ENCODE data around the gene CHP1. TPM values are rescaled to one million over a fixed set of nuclear protein-coding genes. Genes with fewer than 3 reads are reported as not detected.
A peak's percentile ranks its signal among the peaks of the same experiment; 100 is the strongest.
"Not testable (repeated sequence)": the region's sequence is repeated elsewhere in the genome, so short reads cannot be mapped to it uniquely, and the experiment has no call there.

CHP1 gene
- polyA plus RNA-seq, 2 of the 4 experiments (the other 2 are of a cell fraction) = 115 to 138 TPM

DNA sequence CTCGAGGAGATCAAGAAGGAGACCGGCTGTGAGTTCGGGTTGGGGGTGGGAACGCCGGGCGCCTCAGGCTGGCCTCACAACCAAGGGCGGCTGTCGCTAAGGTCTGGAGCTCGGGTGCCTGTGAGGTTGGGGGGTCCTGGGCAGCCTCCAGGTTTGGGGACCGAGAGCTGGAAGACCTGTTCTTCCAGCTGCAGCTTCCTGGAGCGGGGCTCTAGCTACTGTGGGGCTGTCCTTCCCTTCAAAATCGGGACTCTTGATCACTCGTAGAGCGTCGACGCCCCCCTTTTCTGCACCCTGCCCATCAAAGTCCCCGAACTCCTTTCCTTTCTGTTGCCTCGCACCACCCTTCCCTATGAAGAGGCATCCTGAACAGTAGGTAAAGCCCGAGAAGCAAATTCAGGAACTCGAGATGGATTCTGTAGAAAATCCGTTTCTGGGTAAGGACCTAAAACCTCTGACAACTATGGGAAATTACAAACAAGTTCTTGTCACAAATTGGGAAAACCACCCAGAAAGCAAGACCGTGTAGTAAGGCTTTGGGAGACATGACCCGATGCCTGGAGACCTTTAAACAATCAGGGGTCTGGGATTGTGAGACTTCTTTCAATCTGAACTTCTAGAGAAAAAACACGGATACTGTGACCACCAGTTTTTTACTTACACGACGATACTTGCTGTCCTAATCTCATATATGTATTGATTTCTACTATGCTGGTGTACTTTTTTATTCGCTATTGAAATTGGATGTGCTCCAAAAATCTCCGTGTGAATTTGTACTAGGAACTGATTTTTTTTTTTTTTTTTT is 556 bp downstream of the CHP1 start:
- ChIA-PET CTCF (interaction anchor here (0.6 to 2.5 kb wide), 18 partner anchors 7 to 328 kb away, joined by 3 to 15 read pairs (median 4); partner anchors contain the start of genes NUSAP1 and OIP5), POLR2A (interaction anchor here (0.6 to 1.5 kb wide), 9 partner anchors 18 to 279 kb away, joined by 3 to 8 read pairs (median 4); partner anchors contain the start of genes CHAC1, INO80, NUSAP1 and OIP5)
- DNase-seq (ENCODE audit: low read depth in 1 of 2, low spot score in 1 of 2) = no peak
- peak overlapping the region; percentile 86 for H3K4me2 ChIP-seq
- peak overlapping the region; percentile 86 to 94 for H3K27ac ChIP-seq
- no peak for FAIRE-seq
- H3K4me3 ChIP-seq = peak overlapping the region; percentile 83
- H3K4me1 ChIP-seq = peaks cover 23% of the 10 kb centered on the region
- ATAC-seq = peak; percentile 37 to 69; a peak in 4 of 6 replicates
- no peaks in the 10 kb centered on the region for H3K9me3 ChIP-seq
- 2% methylated on average over 24 of the region's 28 CpGs for WGBS (ENCODE audit: missing lambda C conversion rate)
- TF ChIP-seq RAD21 (conservative IDR thresholded peaks at IDR 0.05 in 1 of 2, IDR thresholded peaks at IDR 0.05 in 1 of 2) = no peak
- TF ChIP-seq HOXB13 (CRISPR knock-in tag; IDR thresholded peaks at IDR 0.05; ENCODE audit: low read depth) = no peak
- no peak for TF ChIP-seq KDM5A (IDR thresholded peaks at IDR 0.05)
- TF ChIP-seq EHF (CRISPR knock-in tag; IDR thresholded peaks at IDR 0.05) = no peak
- TF ChIP-seq, protein P1, sequence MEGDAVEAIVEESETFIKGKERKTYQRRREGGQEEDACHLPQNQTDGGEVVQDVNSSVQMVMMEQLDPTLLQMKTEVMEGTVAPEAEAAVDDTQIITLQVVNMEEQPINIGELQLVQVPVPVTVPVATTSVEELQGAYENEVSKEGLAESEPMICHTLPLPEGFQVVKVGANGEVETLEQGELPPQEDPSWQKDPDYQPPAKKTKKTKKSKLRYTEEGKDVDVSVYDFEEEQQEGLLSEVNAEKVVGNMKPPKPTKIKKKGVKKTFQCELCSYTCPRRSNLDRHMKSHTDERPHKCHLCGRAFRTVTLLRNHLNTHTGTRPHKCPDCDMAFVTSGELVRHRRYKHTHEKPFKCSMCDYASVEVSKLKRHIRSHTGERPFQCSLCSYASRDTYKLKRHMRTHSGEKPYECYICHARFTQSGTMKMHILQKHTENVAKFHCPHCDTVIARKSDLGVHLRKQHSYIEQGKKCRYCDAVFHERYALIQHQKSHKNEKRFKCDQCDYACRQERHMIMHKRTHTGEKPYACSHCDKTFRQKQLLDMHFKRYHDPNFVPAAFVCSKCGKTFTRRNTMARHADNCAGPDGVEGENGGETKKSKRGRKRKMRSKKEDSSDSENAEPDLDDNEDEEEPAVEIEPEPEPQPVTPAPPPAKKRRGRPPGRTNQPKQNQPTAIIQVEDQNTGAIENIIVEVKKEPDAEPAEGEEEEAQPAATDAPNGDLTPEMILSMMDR (IDR thresholded peaks at IDR 0.05) = no peak
- no peak for TF ChIP-seq SMC3 (IDR thresholded peaks at IDR 0.05)
- no peak for TF ChIP-seq POLR2AphosphoS2 (conservative IDR thresholded peaks at IDR 0.05; ENCODE audit: low read length)
- TF ChIP-seq HDAC2 (IDR thresholded peaks at IDR 0.05) = no peak
- no peak for TF ChIP-seq NPAS2 (CRISPR knock-in tag; IDR thresholded peaks at IDR 0.05; ENCODE audit: borderline replicate concordance)
- no peak for TF ChIP-seq MYC (IDR thresholded peaks at IDR 0.05; ENCODE audit: borderline replicate concordance, low read length)
- TF ChIP-seq, protein P2, sequence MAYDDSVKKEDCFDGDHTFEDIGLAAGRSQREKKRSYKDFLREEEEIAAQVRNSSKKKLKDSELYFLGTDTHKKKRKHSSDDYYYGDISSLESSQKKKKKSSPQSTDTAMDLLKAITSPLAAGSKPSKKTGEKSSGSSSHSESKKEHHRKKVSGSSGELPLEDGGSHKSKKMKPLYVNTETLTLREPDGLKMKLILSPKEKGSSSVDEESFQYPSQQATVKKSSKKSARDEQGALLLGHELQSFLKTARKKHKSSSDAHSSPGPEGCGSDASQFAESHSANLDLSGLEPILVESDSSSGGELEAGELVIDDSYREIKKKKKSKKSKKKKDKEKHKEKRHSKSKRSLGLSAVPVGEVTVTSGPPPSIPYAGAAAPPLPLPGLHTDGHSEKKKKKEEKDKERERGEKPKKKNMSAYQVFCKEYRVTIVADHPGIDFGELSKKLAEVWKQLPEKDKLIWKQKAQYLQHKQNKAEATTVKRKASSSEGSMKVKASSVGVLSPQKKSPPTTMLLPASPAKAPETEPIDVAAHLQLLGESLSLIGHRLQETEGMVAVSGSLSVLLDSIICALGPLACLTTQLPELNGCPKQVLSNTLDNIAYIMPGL (CRISPR knock-in tag; IDR thresholded peaks at IDR 0.05; ENCODE audit: borderline replicate concordance) = no peak
- TF ChIP-seq, protein P3, sequence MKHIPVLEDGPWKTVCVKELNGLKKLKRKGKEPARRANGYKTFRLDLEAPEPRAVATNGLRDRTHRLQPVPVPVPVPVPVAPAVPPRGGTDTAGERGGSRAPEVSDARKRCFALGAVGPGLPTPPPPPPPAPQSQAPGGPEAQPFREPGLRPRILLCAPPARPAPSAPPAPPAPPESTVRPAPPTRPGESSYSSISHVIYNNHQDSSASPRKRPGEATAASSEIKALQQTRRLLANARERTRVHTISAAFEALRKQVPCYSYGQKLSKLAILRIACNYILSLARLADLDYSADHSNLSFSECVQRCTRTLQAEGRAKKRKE (CRISPR knock-in tag; IDR thresholded peaks at IDR 0.05; ENCODE audit: low read depth) = no peak

DNA sequence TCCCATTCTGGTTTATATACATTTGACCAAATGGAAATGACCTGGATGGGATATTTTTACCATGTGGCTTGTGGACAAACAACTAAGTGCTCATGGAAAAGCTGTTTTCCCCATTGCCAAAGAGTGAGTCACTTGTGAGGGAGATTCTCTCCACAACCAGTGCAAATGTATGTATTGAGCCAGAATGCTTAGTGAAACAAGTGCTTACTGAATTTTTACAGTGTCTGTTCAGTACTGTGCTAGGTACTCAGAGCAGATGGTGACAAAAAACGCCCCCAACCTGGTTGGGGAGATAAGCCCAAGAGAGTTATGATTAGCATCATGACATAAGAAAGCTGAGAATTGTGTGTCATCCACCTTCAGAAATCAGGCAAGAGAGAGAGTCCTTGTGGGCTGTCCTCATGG is 2.3 kb downstream of the CHP1 start:
- CTCF ChIA-PET = interaction anchor here (1.2 to 1.6 kb wide), 3 partner anchors 9 to 98 kb away, joined by 3 to 7 read pairs (median 4); no protein-coding TSS in a partner anchor
- H3K4me1 ChIP-seq = peaks cover 23% of the 10 kb centered on the region
- TF ChIP-seq FOSL2 (IDR thresholded peaks at IDR 0.05) (no peak), FOSL2 (CRISPR knock-in tag; IDR thresholded peaks at IDR 0.05) (peak; percentile 49), CBX8 (IDR thresholded peaks at IDR 0.05) (no peak)
- POLR2A ChIA-PET = no interaction called here
- H3K27ac ChIP-seq = peak overlapping the region; percentile 86 to 94; a peak in 5 of 6 replicates
- no peak for ATAC-seq
- WGBS (ENCODE audit: missing lambda C conversion rate) = 29% methylated on average over 1 of the region's 1 CpG
- peak overlapping the region; percentile 83; the same call in 2 of the 3 replicates for H3K4me3 ChIP-seq
- peak in 1 of 2 experiments; percentile 34 for DNase-seq (ENCODE audit: low read depth in 1 of 2, low spot score in 1 of 2)
- H3K4me2 ChIP-seq = peak overlapping the region; percentile 86
- H3K9me3 ChIP-seq = no peaks in the 10 kb centered on the region
- FAIRE-seq = no peak

DNA sequence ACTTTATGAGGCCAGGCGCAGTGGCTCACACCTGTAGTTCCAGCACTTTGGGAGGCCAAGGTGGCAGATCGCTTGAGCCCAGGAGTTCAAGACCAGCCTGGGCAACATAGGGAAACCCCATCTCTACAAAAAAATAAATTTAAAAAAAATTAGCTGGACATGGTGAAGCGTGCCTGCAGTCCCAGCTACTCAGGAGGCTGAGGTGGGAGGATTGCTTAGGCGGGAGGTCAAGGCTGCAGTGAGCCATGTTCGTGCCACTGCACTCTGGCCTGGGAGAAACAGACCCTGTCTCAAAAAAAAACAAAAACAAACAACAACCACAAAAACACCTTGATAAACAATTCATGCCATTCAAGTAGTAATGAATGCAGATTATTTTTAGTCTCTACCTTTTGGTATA is 4.2 kb downstream of the CHP1 start:
- CTCF ChIA-PET = interaction anchor here (0.6 kb wide), 1 partner anchor 331 kb away, joined by 3 read pairs; no protein-coding TSS in a partner anchor
- H3K4me1 ChIP-seq = peaks cover 24% of the 10 kb centered on the region
- H3K9me3 ChIP-seq; DNase-seq (ENCODE audit: low read depth in 1 of 2, low spot score in 1 of 2); POLR2A ChIA-PET; ATAC-seq; H3K4me3 ChIP-seq; FAIRE-seq; H3K4me2 ChIP-seq: not testable (repeated sequence)
- 0 out of 6 replicates have a peak overlapping the region, but pooled peaks of 1 of the 2 experiments have one; percentile 30 for H3K27ac ChIP-seq
- WGBS (ENCODE audit: missing lambda C conversion rate) = 94% methylated on average over 5 of the region's 5 CpGs
